HG03558 (cell line): Measurements from ENCODE around the gene NMNAT3.

Source experiments
- ATAC-seq: cut with Tn5 transposase; IDR thresholded peaks from one replicate; pipeline ENCODE4 v1.9.1; 2021; ENCODE audit warnings: moderate number of reproducible peaks; ENCODE audit not compliant: unreplicated experiment; ENCODE audit errors: extremely low read depth

NMNAT3 gene

GRCh38 chr3:139554628-139555027, 123.1 kb downstream of the NMNAT3 start:
- no peak for ATAC-seq

- ATAC-seq, result no peak
Observed at GRCh38 chr3:139552632-139553365, 125.0 kb downstream of the NMNAT3 start.

- no peak for ATAC-seq
Observed at GRCh38 chr3:139548801-139549200, 129.0 kb downstream of the NMNAT3 start.

GRCh38 chr3:139547666-139548065, 130.1 kb downstream of the NMNAT3 start:
- ATAC-seq, result no peak

GRCh38 chr3:139546772-139547171, 131.0 kb downstream of the NMNAT3 start:
- ATAC-seq, result no peak

GRCh38 chr3:139541532-139542288, 136.1 kb downstream of the NMNAT3 start:
- no peak for ATAC-seq

- no peak for ATAC-seq
Observed at GRCh38 chr3:139540651-139541531, 136.9 kb downstream of the NMNAT3 start.

GRCh38 chr3:139538733-139539132, 139.0 kb downstream of the NMNAT3 start:
- ATAC-seq, result no peak

- no peak for ATAC-seq
Observed at GRCh38 chr3:139537795-139538621, 139.8 kb downstream of the NMNAT3 start.

GRCh38 chr3:139537361-139537760, 140.4 kb downstream of the NMNAT3 start:
- no peak for ATAC-seq

- no peak for ATAC-seq
Observed at GRCh38 chr3:139534992-139535879, 142.5 kb downstream of the NMNAT3 start.

- ATAC-seq, result peak; percentile 64
Observed at GRCh38 chr3:139534455-139534812, 143.3 kb downstream of the NMNAT3 start.

- peak; percentile 32 for ATAC-seq
Observed at GRCh38 chr3:139533781-139534454, 143.9 kb downstream of the NMNAT3 start.

GRCh38 chr3:139532976-139533375, 144.8 kb downstream of the NMNAT3 start:
- no peak for ATAC-seq

- no peak for ATAC-seq
Observed at GRCh38 chr3:139530717-139531116, 147.1 kb downstream of the NMNAT3 start.

- ATAC-seq, result no peak
Observed at GRCh38 chr3:139529662-139530061, 148.1 kb downstream of the NMNAT3 start.

GRCh38 chr3:139528924-139529323, 148.8 kb downstream of the NMNAT3 start:
- ATAC-seq, result no peak

- no peak for ATAC-seq
Observed at GRCh38 chr3:139528281-139528680, 149.5 kb downstream of the NMNAT3 start.
